SU-DHL-6 (cell line): ENCODE data around the gene C19orf25.

Experiments
- CTCF ChIP-seq: fragments of 200-600 bp; sonication (generic); IDR thresholded peaks from one replicate; pipeline ENCODE4 v1.5.1; 2017; ENCODE audit warnings: antibody characterized with exemption, mild to moderate bottlenecking, low read length, moderate library complexity; ENCODE audit not compliant: insufficient read depth, poor library complexity, severe bottlenecking
- EZH2phosphoT487 ChIP-seq: fragments of 200-600 bp; sonication (generic), shearing (Covaris generic); conservative IDR thresholded peaks from 2 replicates; pipeline ENCODE4 v1.6.1; 2018; ENCODE audit warnings: mild to moderate bottlenecking, antibody characterized with exemption, low read length, moderate library complexity, mixed read lengths

- TF ChIP-seq CTCF (no peak), EZH2phosphoT487 (no peak)
These were observed 29.5 kb upstream of the C19orf25 start for GRCh38 chr19:1508507-1508856.
